Activated CD8-positive, alpha-beta T cell treated with anti-CD3 and anti-CD28 coated beads, Interleukin-2, amount 10 ng/mL, durations not matched to agents 7 days and 5 days (primary cell): ENCODE data around the gene C14orf39. TPM values are rescaled to one million over a fixed set of nuclear protein-coding genes. Genes with fewer than 3 reads are reported as not detected.
"Not testable (repeated sequence)": the region's sequence is repeated elsewhere in the genome, so short reads cannot be mapped to it uniquely, and the experiment has no call there.

Source experiments
- ATAC-seq: fragments of 150-1000 bp; cut with Tn5 transposase; one replicate; pipeline ENCODE4 v1.10.0; 2021; ENCODE audit warnings: moderate library complexity
- CTCF ChIA-PET: fragments of 350-600 bp; sonication (Branson Sonifier 250); formaldehyde crosslinking; loops from one replicate; lab custom pipeline; 2021; ENCODE audit warnings: antibody characterized with exemption; lab: Charles Lee
- POLR2A ChIA-PET: fragments of 350-600 bp; sonication (Branson Sonifier 250); formaldehyde crosslinking; loops from one replicate; lab custom pipeline; 2021; ENCODE audit warnings: antibody characterized with exemption; lab: Charles Lee
- DNase-seq: peaks from one replicate; pipeline ENCODE4 v3.0.0-alpha.2; 2020
- H3K27ac Mint-ChIP-seq: one replicate; pipeline ENCODE4 v1.8.0; 2021; ENCODE audit warnings: mild to moderate bottlenecking, mixed read lengths
- H3K27me3 Mint-ChIP-seq: one replicate; pipeline ENCODE4 v1.8.0; 2021; ENCODE audit warnings: low read depth, mixed read lengths
- H3K36me3 Mint-ChIP-seq: one replicate; pipeline ENCODE4 v1.8.0; 2021; ENCODE audit warnings: low read depth, mixed read lengths
- H3K4me1 Mint-ChIP-seq: one replicate; pipeline ENCODE4 v1.8.0; 2021; ENCODE audit warnings: low read depth, mixed read lengths
- H3K4me3 Mint-ChIP-seq: one replicate; pipeline ENCODE4 v1.8.0; 2021; ENCODE audit warnings: mild to moderate bottlenecking, mixed read lengths
- H3K9me3 Mint-ChIP-seq: one replicate; pipeline ENCODE4 v1.8.0; 2022; ENCODE audit warnings: mixed read lengths; ENCODE audit not compliant: insufficient read depth
- total RNA-seq, 2 experiments: library from RNA; stranded (reverse); gene quantifications; one replicate each; pipeline ENCODE4 v1.2.3, GENCODE V29; 2021

The C14orf39 gene
- total RNA-seq, 2 experiments from 2014 or later: not detected

DNA sequence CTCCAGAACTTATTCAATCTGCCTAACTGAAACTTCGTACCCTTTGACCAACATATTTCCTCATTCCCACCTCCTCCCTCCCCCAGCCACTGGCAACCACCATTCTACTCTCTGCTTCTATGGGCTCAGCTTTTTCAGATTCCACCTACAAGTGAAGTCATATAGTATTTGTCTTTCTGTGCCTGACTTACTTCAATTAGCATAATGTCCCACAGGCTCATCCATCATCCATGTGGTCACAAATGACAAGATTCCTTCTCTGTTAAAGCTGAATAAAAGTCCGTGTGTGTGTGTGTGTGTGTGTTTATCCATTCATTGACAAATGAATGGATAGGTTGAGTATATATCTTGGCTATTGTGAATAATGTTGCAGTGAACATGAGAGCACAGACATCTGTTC, 1.3 kb upstream of the C14orf39 start:
- Mint-ChIP-seq H3K4me1 (peaks cover 4% of the 10 kb centered on the region), H3K27me3 (peaks cover 28% of the 10 kb centered on the region), H3K9me3 (no peaks in the 10 kb centered on the region), H3K27ac (no peak overlapping the region), H3K4me3 (no peak overlapping the region), H3K36me3 (no peaks in the 10 kb centered on the region)
- no peak for ATAC-seq
- DNase-seq: no peak
- CTCF ChIA-PET: no interaction called here
- POLR2A ChIA-PET: no interaction called here

DNA sequence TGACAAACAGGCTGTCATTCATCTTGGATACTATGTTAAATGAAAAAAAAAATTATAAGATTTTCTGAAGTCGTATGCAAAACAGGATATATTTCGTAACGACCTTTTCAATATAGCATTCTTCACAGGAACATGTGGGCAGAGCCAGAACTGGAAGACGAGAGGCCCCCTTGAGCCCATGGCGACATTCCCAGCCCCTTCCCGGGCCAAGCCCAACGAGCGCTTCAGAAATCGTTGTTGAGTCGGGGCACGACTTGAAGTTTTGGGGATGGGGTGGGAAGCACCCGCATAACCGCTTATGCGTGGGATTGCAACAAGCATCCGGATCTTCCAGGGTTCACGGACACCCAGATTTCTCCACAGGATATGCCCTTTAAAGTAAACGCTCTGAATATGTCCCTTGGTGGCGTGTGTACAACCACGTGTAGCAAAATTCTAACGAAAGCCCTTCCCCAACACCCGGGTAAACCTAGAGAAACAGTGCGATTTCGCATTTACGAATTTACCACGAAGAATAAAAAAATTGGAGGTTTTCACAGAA, 736 bp downstream of the C14orf39 start:
- ChIA-PET POLR2A (no interaction called here), CTCF (no interaction called here)
- H3K27ac Mint-ChIP-seq: no peak overlapping the region
- ATAC-seq (no peak), DNase-seq (no peak)
- H3K9me3 Mint-ChIP-seq: peaks cover 6% of the 10 kb centered on the region
- H3K4me1 Mint-ChIP-seq: peaks cover 4% of the 10 kb centered on the region
- no peaks in the 10 kb centered on the region for H3K36me3 Mint-ChIP-seq
- H3K27me3 Mint-ChIP-seq: peaks cover 28% of the 10 kb centered on the region
- H3K4me3 Mint-ChIP-seq: peak overlapping the region; percentile 20

DNA sequence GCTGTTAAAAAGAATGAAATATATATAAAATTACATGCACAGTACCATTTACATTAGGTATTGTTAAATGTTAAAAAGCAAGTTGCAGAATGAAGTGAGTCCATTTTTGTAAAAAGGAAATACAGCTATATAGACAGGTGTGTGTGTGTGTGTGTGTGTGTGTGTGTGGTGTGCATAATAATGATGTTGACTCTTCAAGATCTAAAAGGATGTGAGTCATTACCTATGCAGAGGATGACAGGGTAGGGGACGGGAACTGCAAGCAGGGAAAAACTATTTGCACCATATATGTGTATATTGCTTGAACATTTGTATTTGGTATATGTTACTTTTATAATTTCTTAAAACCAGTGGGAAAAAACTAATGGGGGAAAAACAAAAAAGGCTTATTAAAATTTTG, 3.1 kb downstream of the C14orf39 start:
- Mint-ChIP-seq H3K9me3 (peaks cover 6% of the 10 kb centered on the region), H3K27ac (no peak overlapping the region), H3K4me3 (no peak overlapping the region), H3K4me1 (peaks cover 4% of the 10 kb centered on the region), H3K27me3 (peaks cover 28% of the 10 kb centered on the region), H3K36me3 (no peaks in the 10 kb centered on the region)
- CTCF ChIA-PET: interaction anchor here (1.5 kb wide), 1 partner anchor 518 kb away, joined by 3 read pairs; no protein-coding TSS in a partner anchor
- ATAC-seq: no peak
- no peak for DNase-seq
- POLR2A ChIA-PET: no interaction called here

DNA sequence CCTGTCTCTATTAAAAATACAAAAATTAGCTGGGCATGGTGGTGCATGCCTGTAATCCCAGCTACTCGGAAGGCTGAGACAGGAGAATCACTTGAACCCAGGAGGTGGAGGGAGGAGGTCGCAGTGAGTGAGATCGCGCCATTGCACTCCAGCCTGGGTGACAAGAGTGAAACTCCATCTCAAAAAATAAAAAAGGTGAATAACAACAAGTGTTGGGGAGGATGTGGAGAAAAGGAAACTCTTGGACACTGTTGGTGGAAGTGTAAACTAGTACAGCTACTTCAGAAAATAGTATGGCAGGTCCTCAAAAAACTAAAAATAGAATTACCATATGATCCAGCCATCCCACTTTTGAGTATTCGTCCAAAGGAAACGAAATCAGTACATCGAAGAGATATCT, 5.6 kb downstream of the C14orf39 start:
- CTCF ChIA-PET, POLR2A ChIA-PET: not testable (repeated sequence)

DNA sequence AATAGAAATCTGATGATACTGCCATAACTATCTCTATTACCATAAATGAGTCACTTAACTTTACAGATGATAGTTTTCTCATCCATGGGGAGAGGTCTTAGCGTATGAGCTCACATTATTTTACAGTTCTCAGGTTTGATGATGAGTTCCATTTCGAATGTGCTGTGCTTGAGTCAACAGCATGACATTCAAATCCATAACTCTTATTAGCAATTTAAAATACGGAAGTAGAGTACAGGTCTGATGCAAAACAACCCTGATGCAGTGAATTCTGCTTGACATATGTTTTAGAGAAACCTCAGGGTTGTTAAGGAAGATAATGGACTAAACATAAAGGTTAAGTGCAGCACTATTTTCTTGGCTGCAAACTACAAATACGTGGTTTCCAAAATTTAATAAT, 30.0 kb downstream of the C14orf39 start:
- no peak for DNase-seq
- ATAC-seq: no peak
- H3K27ac Mint-ChIP-seq: no peak overlapping the region
- no peak overlapping the region for H3K4me3 Mint-ChIP-seq
- no peaks in the 10 kb centered on the region for H3K36me3 Mint-ChIP-seq
- ChIA-PET POLR2A (no interaction called here), CTCF (interaction anchor here (0.7 kb wide), 1 partner anchor 19 kb away, joined by 4 read pairs; no protein-coding TSS in a partner anchor)
- H3K9me3 Mint-ChIP-seq: no peaks in the 10 kb centered on the region
- no peaks in the 10 kb centered on the region for H3K4me1 Mint-ChIP-seq
- H3K27me3 Mint-ChIP-seq: peaks cover 3% of the 10 kb centered on the region

More for the DNA sequence above, 5.6 kb downstream of the C14orf39 start:
- H3K9me3 Mint-ChIP-seq, H3K27ac Mint-ChIP-seq, H3K36me3 Mint-ChIP-seq, ATAC-seq, H3K4me3 Mint-ChIP-seq, H3K4me1 Mint-ChIP-seq, DNase-seq: not testable (repeated sequence)
- H3K27me3 Mint-ChIP-seq: peaks cover 14% of the 10 kb centered on the region

DNA sequence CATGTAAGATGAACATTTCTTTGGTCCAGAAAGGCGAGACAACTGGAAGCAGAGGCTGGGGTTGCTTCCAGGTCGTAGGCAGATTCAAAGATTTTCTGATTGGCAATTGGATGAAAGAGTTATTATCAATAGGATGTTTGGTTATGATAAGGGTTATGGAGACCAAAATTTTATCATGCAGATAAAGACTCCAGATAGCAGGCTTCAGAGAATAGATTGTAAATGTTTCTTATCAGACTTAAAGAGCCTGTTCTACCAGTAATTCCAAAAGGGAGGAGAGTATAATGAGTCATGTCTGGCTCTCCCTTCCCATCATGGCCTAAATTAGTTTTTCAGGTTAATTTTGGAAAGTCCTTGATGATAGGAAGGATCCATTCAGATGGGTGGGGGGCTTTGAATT, 55.6 kb downstream of the C14orf39 start:
- Mint-ChIP-seq H3K4me1 (no peaks in the 10 kb centered on the region), H3K36me3 (no peaks in the 10 kb centered on the region), H3K27ac (no peak overlapping the region), H3K9me3 (no peaks in the 10 kb centered on the region), H3K27me3 (peaks cover 2% of the 10 kb centered on the region), H3K4me3 (no peak overlapping the region)
- ATAC-seq: no peak
- CTCF ChIA-PET: no interaction called here
- POLR2A ChIA-PET: no interaction called here
- no peak for DNase-seq

DNA sequence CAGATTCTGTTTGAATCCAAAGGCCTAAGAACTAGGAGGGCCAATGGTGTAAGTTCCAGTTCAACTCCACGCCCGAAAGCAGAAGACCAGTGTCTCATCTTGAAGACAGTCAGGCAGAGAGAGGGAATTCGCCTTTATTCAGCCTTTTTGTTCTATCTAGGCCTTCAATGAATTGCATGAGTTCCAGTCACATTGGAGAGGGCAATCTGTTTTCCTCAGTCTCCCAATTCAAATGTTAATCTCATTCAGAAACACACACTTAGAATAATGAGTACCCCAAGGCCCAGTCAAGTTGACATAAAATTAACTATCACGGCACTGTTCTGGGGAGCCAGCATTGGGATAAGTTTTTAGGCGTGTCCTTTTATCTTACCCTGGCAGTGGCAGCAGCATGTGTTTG, 65.8 kb downstream of the C14orf39 start:
- no peak overlapping the region for H3K4me3 Mint-ChIP-seq
- DNase-seq: no peak
- H3K27ac Mint-ChIP-seq: no peak overlapping the region
- ATAC-seq: no peak
- POLR2A ChIA-PET: no interaction called here
- no peaks in the 10 kb centered on the region for H3K4me1 Mint-ChIP-seq
- H3K36me3 Mint-ChIP-seq: no peaks in the 10 kb centered on the region
- H3K27me3 Mint-ChIP-seq: no peaks in the 10 kb centered on the region
- no peaks in the 10 kb centered on the region for H3K9me3 Mint-ChIP-seq
- CTCF ChIA-PET: no interaction called here

DNA sequence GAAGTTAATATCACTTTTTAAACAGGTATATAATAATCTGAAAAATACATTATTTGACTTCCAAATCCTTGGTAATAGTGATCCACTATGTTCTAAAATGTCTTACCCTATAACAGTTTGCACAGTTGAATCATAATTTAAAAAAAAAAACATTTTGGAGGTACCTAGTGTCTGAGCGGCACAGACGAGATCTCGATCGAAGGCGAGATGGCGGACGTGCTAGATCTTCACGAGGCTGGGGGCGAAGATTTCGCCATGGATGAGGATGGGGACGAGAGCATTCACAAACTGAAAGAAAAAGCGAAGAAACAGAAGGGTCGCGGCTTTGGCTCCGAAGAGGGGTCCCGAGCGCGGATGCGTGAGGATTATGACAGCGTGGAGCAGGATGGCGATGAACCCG, 88.3 kb downstream of the C14orf39 start:
- CTCF ChIA-PET, H3K4me1 Mint-ChIP-seq, H3K36me3 Mint-ChIP-seq, H3K27ac Mint-ChIP-seq, H3K9me3 Mint-ChIP-seq, DNase-seq, H3K4me3 Mint-ChIP-seq, H3K27me3 Mint-ChIP-seq, POLR2A ChIA-PET: not testable (repeated sequence)
- ATAC-seq: peak; percentile 79

DNA sequence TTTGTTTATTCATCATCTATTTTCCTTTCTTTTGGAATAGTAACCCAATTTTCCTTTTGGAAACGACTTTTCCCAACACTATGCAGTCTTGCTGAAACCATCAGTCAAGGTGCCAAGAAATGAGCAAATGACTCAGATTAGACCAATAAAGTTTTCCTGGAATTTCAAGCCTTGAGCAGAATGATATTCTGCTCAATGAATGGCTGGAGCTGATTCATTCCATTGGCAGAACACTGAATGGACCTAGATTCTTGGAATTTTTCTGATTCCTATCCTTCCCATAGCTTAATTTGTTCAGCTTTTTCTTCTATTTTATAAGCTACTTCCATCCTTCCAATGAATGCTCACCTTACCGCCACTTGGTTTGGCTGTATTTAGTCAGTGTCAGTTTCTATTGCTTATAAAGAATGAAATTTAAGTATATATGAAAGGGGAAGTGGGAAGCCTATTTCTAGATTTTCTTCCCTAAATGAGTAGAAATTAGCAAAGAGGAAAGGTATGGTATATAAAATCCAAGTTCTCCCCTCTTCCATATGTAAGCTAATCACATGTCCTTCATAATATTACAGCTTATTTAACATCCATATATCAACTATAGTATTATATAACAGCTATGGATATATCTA, 89.0 kb downstream of the C14orf39 start:
- Mint-ChIP-seq H3K4me1 (no peaks in the 10 kb centered on the region), H3K27me3 (peaks cover 2% of the 10 kb centered on the region), H3K9me3 (no peaks in the 10 kb centered on the region), H3K4me3 (no peak overlapping the region), H3K27ac (no peak overlapping the region), H3K36me3 (no peaks in the 10 kb centered on the region)
- no peak for DNase-seq
- no peak for ATAC-seq
- CTCF ChIA-PET: no interaction called here
- POLR2A ChIA-PET: no interaction called here

Other genes starting within 250 kb of the C14orf39 start
- 10 to 100 TPM; 45.2 to 50.1 TPM for gene PPM1A, start 236.8 kb downstream of the C14orf39 start, total RNA-seq
- not detected for gene SIX6, start 23.1 kb upstream of the C14orf39 start, total RNA-seq
- gene SIX1, start 163.4 kb upstream of the C14orf39 start, total RNA-seq: not detected
- under 1 TPM in 1 of 2 experiments, not detected in 1; 0.10 TPM for gene SIX4, start 238.3 kb upstream of the C14orf39 start, total RNA-seq
- 10 to 100 TPM; 36.0 to 44.9 TPM for gene MNAT1, start 248.7 kb upstream of the C14orf39 start, total RNA-seq